HFFc6 (cell line): ENCODE measurements around the gene PLCL2. TPM values are rescaled to one million over a fixed set of nuclear protein-coding genes. Genes with fewer than 3 reads are reported as not detected.

ENCODE experiments used
- DNase-seq: peaks from one replicate; pipeline ENCODE4 v3.0.0-alpha.2; 2018
- H3K27ac Mint-ChIP-seq: 2 replicates; pipeline ENCODE4 v1.8.0; 2020; ENCODE audit warnings: mild to moderate bottlenecking, mixed read lengths
- H3K27me3 Mint-ChIP-seq: 2 replicates; pipeline ENCODE4 v1.8.0; 2021; ENCODE audit warnings: mild to moderate bottlenecking, moderate library complexity, mixed read lengths; ENCODE audit not compliant: insufficient read depth
- H3K36me3 Mint-ChIP-seq: 2 replicates; pipeline ENCODE4 v1.8.0; 2021; ENCODE audit warnings: low read depth, mixed read lengths
- H3K4me1 Mint-ChIP-seq: 2 replicates; pipeline ENCODE4 v1.8.0; 2020; ENCODE audit warnings: low read depth, mixed read lengths
- H3K4me3 Mint-ChIP-seq: 2 replicates; pipeline ENCODE4 v1.8.0; 2020; ENCODE audit warnings: mild to moderate bottlenecking, moderate library complexity, mixed read lengths
- H3K9me3 Mint-ChIP-seq: 2 replicates; pipeline ENCODE4 v1.8.0; 2020; ENCODE audit warnings: mild to moderate bottlenecking, mixed read lengths
- CTCF ChIP-seq: fragments of 200-600 bp; sonication (generic); IDR thresholded peaks from 2 replicates; pipeline ENCODE4 v1.5.0; 2021; ENCODE audit warnings: antibody characterized with exemption, mild to moderate bottlenecking
- long read RNA-seq: library from polyadenylated mRNA; unstranded; transcript quantifications from one replicate; pipeline ENCODE4 v2.0.0, GENCODE V29; 2019
- total RNA-seq, 6 experiments: library from RNA; stranded (reverse); fragmentation: NEBNext Ultra II Directional; extraction: Animal tissue kit (Norgen Biotek cat#: 25700); gene quantifications; 2 replicates in 1 of 6; 3 replicates in 5 of 6; pipeline ENCODE4 v1.2.3, GENCODE V29; 2021

PLCL2 gene
- 1 to 10 TPM; 3.9 to 6.4 (median 5.7) TPM for total RNA-seq
- long read RNA-seq, result 0 reads

- peaks cover 60% of the 10 kb centered on the region for H3K4me1 Mint-ChIP-seq
- H3K4me3 Mint-ChIP-seq, result peak within 1 kb of the TSS; percentile 97
- peak within 1 kb of the TSS; percentile 92 for H3K27ac Mint-ChIP-seq
- no peaks in the 10 kb centered on the region for H3K9me3 Mint-ChIP-seq
- peaks cover 3% of the 10 kb centered on the region; the same call in 1 of the 2 replicates for H3K27me3 Mint-ChIP-seq
- no peak for TF ChIP-seq CTCF
- no peaks in the 10 kb centered on the region for H3K36me3 Mint-ChIP-seq
- peak; percentile 29 for DNase-seq
These were observed at the start of gene PLCL2 for GRCh38 chr3:16884748-16885592. TSS of gene PLCL2 (plus strand) at chr3:16884955. CDS start at chr3:16885040, 85 bp downstream.

GRCh38 chr3:16836505-16837237 is 48.1 kb upstream of the PLCL2 start:
- no peaks in the 10 kb centered on the region for H3K27me3 Mint-ChIP-seq
- H3K4me1 Mint-ChIP-seq, result peaks cover 13% of the 10 kb centered on the region; the same call in 1 of the 2 replicates
- no peak for DNase-seq
- no peak for TF ChIP-seq CTCF
- H3K9me3 Mint-ChIP-seq, result no peaks in the 10 kb centered on the region
- H3K36me3 Mint-ChIP-seq, result no peaks in the 10 kb centered on the region
- H3K27ac Mint-ChIP-seq, result no peak overlapping the region
- no peak overlapping the region for H3K4me3 Mint-ChIP-seq

GRCh38 chr3:16837602-16838001 is 47.2 kb upstream of the PLCL2 start:
- DNase-seq, result no peak
- H3K4me1 Mint-ChIP-seq, result peaks cover 13% of the 10 kb centered on the region; the same call in 1 of the 2 replicates
- H3K27me3 Mint-ChIP-seq, result peaks cover 1% of the 10 kb centered on the region; the same call in 1 of the 2 replicates
- H3K9me3 Mint-ChIP-seq, result no peaks in the 10 kb centered on the region
- H3K4me3 Mint-ChIP-seq, result no peak overlapping the region
- no peak overlapping the region for H3K27ac Mint-ChIP-seq
- TF ChIP-seq CTCF, result no peak
- no peaks in the 10 kb centered on the region for H3K36me3 Mint-ChIP-seq

- H3K4me1 Mint-ChIP-seq, result peaks cover 13% of the 10 kb centered on the region; the same call in 1 of the 2 replicates
- no peak overlapping the region for H3K27ac Mint-ChIP-seq
- no peak overlapping the region for H3K4me3 Mint-ChIP-seq
- no peak for TF ChIP-seq CTCF
- no peaks in the 10 kb centered on the region for H3K36me3 Mint-ChIP-seq
- H3K27me3 Mint-ChIP-seq, result peaks cover 1% of the 10 kb centered on the region; the same call in 1 of the 2 replicates
- no peaks in the 10 kb centered on the region for H3K9me3 Mint-ChIP-seq
- DNase-seq, result no peak
These were observed 46.2 kb upstream of the PLCL2 start for GRCh38 chr3:16838561-16838960.

- Mint-ChIP-seq H3K36me3 (no peaks in the 10 kb centered on the region), H3K27ac (no peak overlapping the region), H3K27me3 (peaks cover 1% of the 10 kb centered on the region; the same call in 1 of the 2 replicates), H3K4me1 (peaks cover 13% of the 10 kb centered on the region; the same call in 1 of the 2 replicates), H3K9me3 (no peaks in the 10 kb centered on the region), H3K4me3 (no peak overlapping the region)
- no peak for DNase-seq
- no peak for TF ChIP-seq CTCF
These were observed 45.3 kb upstream of the PLCL2 start for GRCh38 chr3:16839271-16840100.
